H9 (cell line): ENCODE data around the gene SLC17A9. TPM values are rescaled to one million over a fixed set of nuclear protein-coding genes. Genes with fewer than 3 reads are reported as not detected.

Experiments used
- DNase-seq: peaks from one replicate; pipeline ENCODE4 v3.0.0-alpha.2; 2017
- H2AFZ ChIP-seq: one replicate; pipeline ENCODE4 v1.6.1; 2013; ENCODE audit warnings: mild to moderate bottlenecking, low read length, control low read depth, moderate library complexity
- H2AK5ac ChIP-seq: 2 replicates; pipeline ENCODE4 v1.6.1; 2013; ENCODE audit warnings: low read length, control low read depth, mixed read lengths; ENCODE audit not compliant: insufficient read length
- H2BK120ac ChIP-seq: one replicate; pipeline ENCODE4 v1.6.1; 2013; ENCODE audit warnings: low read depth, mild to moderate bottlenecking, low read length, control low read depth, inconsistent platforms; ENCODE audit not compliant: poor library complexity, severe bottlenecking
- H2BK12ac ChIP-seq: 2 replicates; pipeline ENCODE4 v1.6.1; 2013; ENCODE audit warnings: low read length, control low read depth, mixed read lengths, low read depth; ENCODE audit not compliant: insufficient read length
- H2BK15ac ChIP-seq: 2 replicates; pipeline ENCODE4 v1.6.1; 2013; ENCODE audit warnings: low read depth, low read length, control low read depth
- H2BK20ac ChIP-seq: one replicate; pipeline ENCODE4 v1.6.1; 2013; ENCODE audit warnings: low read depth, mild to moderate bottlenecking, low read length, control low read depth, inconsistent platforms; ENCODE audit not compliant: poor library complexity, severe bottlenecking
- H2BK5ac ChIP-seq: 2 replicates; pipeline ENCODE4 v1.6.1; 2013; ENCODE audit warnings: low read length, control low read depth, mixed read lengths; ENCODE audit not compliant: insufficient read length
- H3K14ac ChIP-seq: 2 replicates; pipeline ENCODE4 v1.6.1; 2013; ENCODE audit warnings: low read length, control low read depth; ENCODE audit not compliant: insufficient read depth
- H3K18ac ChIP-seq: 2 replicates; pipeline ENCODE4 v1.6.1; 2013; ENCODE audit warnings: low read depth, mild to moderate bottlenecking, mixed read lengths, low read length, control low read depth; ENCODE audit not compliant: insufficient read length
- H3K23ac ChIP-seq: 2 replicates; pipeline ENCODE4 v1.6.1; 2013; ENCODE audit warnings: low read length, control low read depth, mixed read lengths, low read depth; ENCODE audit not compliant: insufficient read length
- H3K23me2 ChIP-seq: 2 replicates; pipeline ENCODE4 v1.6.1; 2013; ENCODE audit warnings: low read depth, mild to moderate bottlenecking, mixed read lengths, low read length, control low read depth; ENCODE audit not compliant: insufficient read length, poor library complexity, severe bottlenecking
- H3K27ac ChIP-seq: 2 replicates; pipeline ENCODE4 v1.5.1; 2013; ENCODE audit warnings: low read length, control low read depth, mixed read lengths, low read depth; ENCODE audit not compliant: insufficient read length
- H3K27me3 ChIP-seq: 2 replicates; pipeline ENCODE4 v1.6.1; 2013; ENCODE audit warnings: low read length, control low read depth, inconsistent platforms; ENCODE audit not compliant: insufficient read depth
- H3K4ac ChIP-seq: 2 replicates; pipeline ENCODE4 v1.6.1; 2013; ENCODE audit warnings: low read depth, mild to moderate bottlenecking, control low read depth, inconsistent platforms, low read length, moderate library complexity
- H3K4me1 ChIP-seq: 2 replicates; pipeline ENCODE4 v1.6.1; 2013; ENCODE audit warnings: low read length, control low read depth, inconsistent platforms; ENCODE audit not compliant: insufficient read depth
- H3K4me2 ChIP-seq: 2 replicates; pipeline ENCODE4 v1.6.1; 2013; ENCODE audit warnings: low read length, control low read depth, mixed read lengths; ENCODE audit not compliant: insufficient read length, insufficient read depth
- H3K56ac ChIP-seq: 2 replicates; pipeline ENCODE4 v1.6.1; 2013; ENCODE audit warnings: low read depth, mild to moderate bottlenecking, mixed read lengths, low read length, control low read depth; ENCODE audit not compliant: insufficient read length
- H3K79me1 ChIP-seq: 2 replicates; pipeline ENCODE4 v1.6.1; 2013; ENCODE audit warnings: low read depth, mild to moderate bottlenecking, moderate library complexity, low read length, control low read depth, inconsistent platforms; ENCODE audit not compliant: insufficient read depth, poor library complexity, severe bottlenecking
- H3K79me2 ChIP-seq: 2 replicates; pipeline ENCODE4 v1.6.1; 2013; ENCODE audit warnings: low read length, control low read depth, inconsistent platforms; ENCODE audit not compliant: insufficient read depth
- H3K9ac ChIP-seq: 2 replicates; pipeline ENCODE4 v1.6.1; 2013; ENCODE audit warnings: low read length, control low read depth, mixed read lengths; ENCODE audit not compliant: insufficient read length; ENCODE audit errors: extremely low read depth
- H3K9me3 ChIP-seq: one replicate; pipeline ENCODE4 v1.6.1; 2013; ENCODE audit warnings: low read depth, low read length, inconsistent platforms; ENCODE audit not compliant: control insufficient read depth
- H3T11ph ChIP-seq: one replicate; pipeline ENCODE4 v1.6.1; 2013; ENCODE audit warnings: mild to moderate bottlenecking, low read length, control low read depth, inconsistent platforms
- H4K20me1 ChIP-seq: one replicate; pipeline ENCODE4 v1.6.1; 2013; ENCODE audit not compliant: control insufficient read depth, insufficient read length, insufficient read depth
- H4K5ac ChIP-seq: 2 replicates; pipeline ENCODE4 v1.6.1; 2013; ENCODE audit warnings: low read depth, mild to moderate bottlenecking, mixed read lengths, low read length, control low read depth; ENCODE audit not compliant: insufficient read length
- H4K8ac ChIP-seq: replicated peaks from 2 replicates; pipeline ENCODE4 v1.6.1; 2013; ENCODE audit warnings: low read length, control low read depth, mixed read lengths, low read depth; ENCODE audit not compliant: insufficient read length
- H4K91ac ChIP-seq: 2 replicates; pipeline ENCODE4 v1.6.1; 2013; ENCODE audit warnings: low read depth, mild to moderate bottlenecking, moderate library complexity, mixed read lengths, low read length, control low read depth; ENCODE audit not compliant: insufficient read length
- H3K27ac Mint-ChIP-seq, 3 experiments: 2 replicates in 2 of 3; 3 replicates in 1 of 3; pipeline ENCODE4 v1.8.0; 2020 to 2021; ENCODE audit warnings: mixed read lengths in 3 of 3, mild to moderate bottlenecking in 1 of 3, moderate library complexity in 1 of 3
- H3K27me3 Mint-ChIP-seq: 2 replicates; pipeline ENCODE4 v1.8.0; 2021; ENCODE audit warnings: low read depth, mild to moderate bottlenecking, moderate library complexity, mixed read lengths
- H3K36me3 Mint-ChIP-seq, 3 experiments: 2 replicates in 2 of 3; 3 replicates in 1 of 3; pipeline ENCODE4 v1.8.0; 2020 to 2021; ENCODE audit warnings: low read depth in 3 of 3, mixed read lengths in 3 of 3; ENCODE audit not compliant: insufficient read depth in 1 of 3
- H3K4me1 Mint-ChIP-seq, 2 experiments: 2 replicates each; pipeline ENCODE4 v1.8.0; 2020; ENCODE audit warnings: mixed read lengths in 2 of 2
- H3K4me3 Mint-ChIP-seq, 2 experiments: 2 replicates in 1 of 2; 3 replicates in 1 of 2; pipeline ENCODE4 v1.8.0; 2020 to 2021; ENCODE audit warnings: mild to moderate bottlenecking in 2 of 2, mixed read lengths in 2 of 2, moderate library complexity in 1 of 2
- H3K9me3 Mint-ChIP-seq, 2 experiments: 2 replicates in 1 of 2; 3 replicates in 1 of 2; pipeline ENCODE4 v1.8.0; 2020; ENCODE audit warnings: mild to moderate bottlenecking in 2 of 2, mixed read lengths in 2 of 2, moderate library complexity in 1 of 2
- CTCF ChIP-seq: fragments of 200-600 bp; sonication (generic); conservative IDR thresholded peaks from 3 replicates; pipeline ENCODE4 v1.8.0; 2021; ENCODE audit warnings: antibody characterized with exemption, mild to moderate bottlenecking
- whole genome bisulfite sequencing: extraction: QIAGEN DNeasy Blood & Tissue Kit; methylation state at CpG from one replicate; pipeline ENCODE4 v1.1.7; 2013; ENCODE audit warnings: missing lambda C conversion rate, low lambda C conversion rate, mixed read lengths; ENCODE audit not compliant: insufficient read length; ENCODE audit errors: extremely low coverage; 5-methylcytosine and 5-hydroxymethylcytosine counted together
- total RNA-seq: library from RNA; stranded (reverse); gene quantifications from 2 replicates; pipeline ENCODE4 v1.2.1, GENCODE V29; 2021

SLC17A9 gene
- total RNA-seq, 1 experiment from 2014 or later: 20.9 TPM

GRCh38 chr20:62931464-62931863, 21.0 kb upstream of the SLC17A9 start:
- TF ChIP-seq CTCF: no peak
- H3K23me2 ChIP-seq: peaks cover 24% of the 10 kb centered on the region
- no peak overlapping the region for H2BK15ac ChIP-seq
- H3K18ac ChIP-seq: no peak overlapping the region
- no peak overlapping the region for H4K91ac ChIP-seq
- no peak overlapping the region for H3T11ph ChIP-seq
- no peak for DNase-seq
- no peak overlapping the region for H3K27ac ChIP-seq
- H3K9me3 Mint-ChIP-seq: no peaks in the 10 kb centered on the region
- H3K79me2 ChIP-seq: peaks cover 68% of the 10 kb centered on the region
- no CpG with 5 or more reads among the region's 9 CpGs for WGBS
- H3K4me2 ChIP-seq: no peak overlapping the region
- H3K4me1 Mint-ChIP-seq: peaks cover 48 to 51% of the 10 kb centered on the region in 2 experiments
- no peak overlapping the region for H3K4ac ChIP-seq
- H3K14ac ChIP-seq: no peak overlapping the region; the same call in 1 of the 2 replicates
- H3K27me3 Mint-ChIP-seq: no peaks in the 10 kb centered on the region
- H3K9ac ChIP-seq: no peak overlapping the region
- no peak overlapping the region for H3K56ac ChIP-seq
- no peak overlapping the region for H2AFZ ChIP-seq
- H3K79me1 ChIP-seq: no peaks in the 10 kb centered on the region
- no peak overlapping the region for H4K5ac ChIP-seq
- H4K20me1 ChIP-seq: peaks cover 3% of the 10 kb centered on the region
- H4K8ac ChIP-seq: no peak overlapping the region
- H2BK20ac ChIP-seq: no peak overlapping the region
- no peak overlapping the region for H2AK5ac ChIP-seq
- H2BK5ac ChIP-seq: no peak overlapping the region
- no peak overlapping the region for H3K23ac ChIP-seq
- H3K4me3 Mint-ChIP-seq: no peak overlapping the region; a peak in 1 of 5 replicates
- no peak overlapping the region for H2BK12ac ChIP-seq
- H3K27me3 ChIP-seq: no peaks in the 10 kb centered on the region
- peak overlapping the region in 1 of 3 experiments; percentile 46; a peak in 1 of 7 replicates for H3K27ac Mint-ChIP-seq
- peaks cover 2 to 10% (median 4%) of the 10 kb centered on the region in 3 experiments; a peak in 5 of 7 replicates for H3K36me3 Mint-ChIP-seq
- H2BK120ac ChIP-seq: no peak overlapping the region
- peaks cover 17% of the 10 kb centered on the region; the same call in 1 of the 2 replicates for H3K4me1 ChIP-seq
- H3K9me3 ChIP-seq: no peaks in the 10 kb centered on the region
